Heart left ventricle (tissue), 16 donors: ENCODE data around the gene STRAP. TPM values are rescaled to one million over a fixed set of nuclear protein-coding genes. Genes with fewer than 3 reads are reported as not detected.

Source experiments
- ATAC-seq, 4 donors: fragments of 200-7000 bp; cut with Tn5 transposase; one replicate each; pipeline ENCODE4 v1.9.1; 2020 to 2022; ENCODE audit warnings: moderate library complexity in 4 of 4, mild to moderate bottlenecking in 3 of 4, moderate number of reproducible peaks in 1 of 4
- DNase-seq, 5 donors: peaks; one replicate each; pipeline ENCODE4 v3.0.0-alpha.2; 2020
- H3K27ac ChIP-seq, 12 donors: fragments of 200-600 bp; sonication (generic) in 4 of 12; one replicate each; pipeline versions ENCODE4 v1.5.0 to v1.8.0; 2016 to 2022; ENCODE audit warnings: mild to moderate bottlenecking in 2 of 12
- H3K27me3 ChIP-seq, 9 donors: fragments of 200-600 bp; sonication (generic) in 2 of 9; one replicate each; pipeline versions ENCODE4 v1.5.1 to v1.8.0; 2016 to 2022; ENCODE audit warnings: mild to moderate bottlenecking in 3 of 9
- H3K36me3 ChIP-seq, 9 donors: fragments of 200-600 bp; sonication (generic) in 2 of 9; one replicate each; pipeline versions ENCODE4 v1.5.0 to v1.8.0; 2018 to 2022; ENCODE audit warnings: mild to moderate bottlenecking in 2 of 9
- H3K4me1 ChIP-seq, 12 donors: fragments of 200-600 bp; sonication (generic) in 4 of 12; one replicate each; pipeline versions ENCODE4 v1.5.0 to v1.8.0; 2016 to 2022; ENCODE audit warnings: mild to moderate bottlenecking in 3 of 12
- H3K4me3 ChIP-seq, 12 donors: fragments of 200-600 bp; sonication (generic) in 4 of 12; one replicate each; pipeline versions ENCODE4 v1.5.0 to v1.8.0; 2017 to 2022; ENCODE audit warnings: mild to moderate bottlenecking in 9 of 12, moderate library complexity in 4 of 12
- H3K9me3 ChIP-seq, 12 donors: fragments of 200-600 bp; sonication (generic) in 4 of 12; one replicate each; pipeline versions ENCODE4 v1.5.0 to v1.8.0; 2016 to 2022; ENCODE audit warnings: mild to moderate bottlenecking in 1 of 12
- CTCF ChIP-seq, 12 donors: fragments of 200-600 bp; sonication (generic) in 4 of 12; IDR thresholded peaks; one replicate each; pipeline versions ENCODE4 v1.5.0 to v1.8.0; 2018 to 2022; ENCODE audit warnings: antibody characterized with exemption in 12 of 12, mild to moderate bottlenecking in 5 of 12
- POLR2A ChIP-seq, 2 donors: fragments of 450-650 bp; IDR thresholded peaks; one replicate each; pipeline ENCODE4 v1.6.1; 2017; ENCODE audit warnings: antibody characterized with exemption in 2 of 2, mild to moderate bottlenecking in 2 of 2, moderate library complexity in 2 of 2
- WGBS, 4 donors: extraction: QIAGEN DNeasy Blood & Tissue Kit in 2 of 4; methylation state at CpG; one replicate each; pipeline versions ENCODE4 v1.1.5 to v1.1.7; 2013 to 2018; 5-methylcytosine and 5-hydroxymethylcytosine counted together
- intact Hi-C, 10 donors: fragments of 100-400 bp; cut with DNase I; formaldehyde crosslinking; loops; one replicate each; pipeline versions ENCODE4 v1.11.1 to v1.14.2; 2022
- polyA plus RNA-seq, 2 donors: library from polyadenylated mRNA; stranded (reverse); fragments of 200-250 nt; gene quantifications; one replicate each; pipeline ENCODE4 v1.2.3, GENCODE V29; 2013
- total RNA-seq, 9 donors: library from RNA; depleted of rRNA in 2 of 9; stranded (reverse); fragments of >200 nt in 2 of 9; fragmentation: NEBNext Ultra II Directional in 3 of 9; extraction: Animal tissue kit (Norgen Biotek cat#: 25700) in 3 of 9; gene quantifications; one replicate each; pipeline versions ENCODE4 v1.1.0 to v1.2.4, GENCODE V29; 2016 to 2023
- donor health status: ischemic (EF 13 %, LVEDD 7.1; RV severe dilation, severe dysfunction).
- donor health status: healthy with polysubstance abuse.
- donor health status: DM: no; HTN: yes; CAD: no.
- donor health status: DM: no; HTN: no; CAD: no.
- donor health status: ischemic (EF 25% LVEDD 6.9; RV normal size, moderate dysfunction).
- donor health status: ischemic (EF 25% LVEDD 5.7; RV mildly dilated, moderate dysfunction).
- donor health status: healthy.
- donor health status: DM: yes; HTN: yes; CAD: no.
- donor health status: ischemic (EF 35%, LVEDD 5.7; RV mildly dilated, moderate dysfunction).
- donor health status: nonischemic (EF 11% LVEDD 7.7; RV severe dilation, severe dysfunction).
- donor health status: DM: yes; HTN: yes; CAD: no.
- donor health status: PGD.
- donor health status: ischemic (EF 29% LVEDD 5.4; RV normal size, mild dysfunction).
- donor health status: nonischemic (EF 23%, LVEDD 6.1; RV moderate dilation, normal function).

The STRAP gene
- total and polyA plus RNA-seq, 11 donors: 61.6 to 237 (median 118) TPM

GRCh38 chr12:15839041-15839440 lies 43.1 kb upstream of the STRAP start:
- Histone ChIP-seq H3K4me1 (peaks cover 0 to 32% (median 0%) of the 10 kb centered on the region in 12 donors), H3K9me3 (no peaks in the 10 kb centered on the region), H3K4me3 (no peak overlapping the region), H3K27me3 (no peaks in the 10 kb centered on the region), H3K27ac (no peak overlapping the region), H3K36me3 (no peaks in the 10 kb centered on the region)
- no peak for ATAC-seq
- DNase-seq: no peak
- TF ChIP-seq POLR2A (IDR thresholded peaks at IDR 0.05) (no peak), CTCF (IDR thresholded peaks at IDR 0.05) (no peak)
- intact Hi-C loops: no loop called here
- 64 to 83% (median 76%) methylated on average over 2 of the region's 2 CpGs for WGBS, 4 donors

GRCh38 chr12:15839682-15840081 lies 42.5 kb upstream of the STRAP start:
- H3K36me3 ChIP-seq: no peaks in the 10 kb centered on the region
- H3K4me3 ChIP-seq: no peak overlapping the region
- no peaks in the 10 kb centered on the region for H3K27me3 ChIP-seq
- no peak for DNase-seq
- no peak for TF ChIP-seq POLR2A (IDR thresholded peaks at IDR 0.05)
- peaks cover 0 to 32% (median 0%) of the 10 kb centered on the region in 12 donors for H3K4me1 ChIP-seq
- ATAC-seq: no peak
- no peaks in the 10 kb centered on the region for H3K9me3 ChIP-seq
- no peak overlapping the region for H3K27ac ChIP-seq
- intact Hi-C loops: loop anchor here in 1 of 10 donors (10.0 kb wide), 1 partner anchor 45 kb away; no protein-coding TSS in a partner anchor

GRCh38 chr12:15842108-15842507 lies 40.1 kb upstream of the STRAP start:
- peak in 1 of 4 donors; percentile 59 for ATAC-seq
- H3K9me3 ChIP-seq: no peaks in the 10 kb centered on the region
- TF ChIP-seq POLR2A (IDR thresholded peaks at IDR 0.05): no peak
- TF ChIP-seq CTCF (IDR thresholded peaks at IDR 0.05): no peak
- H3K36me3 ChIP-seq: no peaks in the 10 kb centered on the region
- peaks cover 0 to 30% (median 2%) of the 10 kb centered on the region in 12 donors for H3K4me1 ChIP-seq
- no peak for DNase-seq
- no peaks in the 10 kb centered on the region for H3K27me3 ChIP-seq
- 79 to 87% (median 84%) methylated on average over 3 of the region's 3 CpGs for WGBS, 4 donors
- intact Hi-C loops: loop anchor here in 1 of 10 donors (10.0 kb wide), 1 partner anchor 47 kb away; no protein-coding TSS in a partner anchor
- H3K27ac ChIP-seq: peak overlapping the region in 3 of 12 donors; percentile 1 to 40 (median 4)
- H3K4me3 ChIP-seq: no peak overlapping the region

- H3K27ac ChIP-seq: peak overlapping the region in 6 of 12 donors; percentile 18 to 70 (median 52)
- intact Hi-C loops: loop anchor here in 2 of 10 donors (5.0 to 10.0 kb wide), 2 partner anchors 52 to 60 kb away; partner anchors contain the start of gene EPS8 (in 1 of the 2)
- TF ChIP-seq CTCF (IDR thresholded peaks at IDR 0.05): no peak
- TF ChIP-seq POLR2A (IDR thresholded peaks at IDR 0.05): no peak
- 58 to 75% (median 68%) methylated on average over 2 of the region's 2 CpGs for WGBS, 4 donors
- ATAC-seq (peak; percentile 77 to 93 (median 79)), DNase-seq (peak in 2 of 5 donors; percentile 36 to 42)
- no peaks in the 10 kb centered on the region for H3K27me3 ChIP-seq
- H3K9me3 ChIP-seq: no peaks in the 10 kb centered on the region
- H3K36me3 ChIP-seq: no peaks in the 10 kb centered on the region
- H3K4me3 ChIP-seq: no peak overlapping the region
- H3K4me1 ChIP-seq: peaks cover 0 to 25% (median 0%) of the 10 kb centered on the region in 12 donors
Observed at GRCh38 chr12:15846887-15847286, 35.3 kb upstream of the STRAP start.

- TF ChIP-seq POLR2A (IDR thresholded peaks at IDR 0.05) (no peak), CTCF (IDR thresholded peaks at IDR 0.05) (no peak)
- H3K27me3 ChIP-seq: no peaks in the 10 kb centered on the region
- no peaks in the 10 kb centered on the region for H3K9me3 ChIP-seq
- DNase-seq (no peak), ATAC-seq (no peak)
- H3K4me3 ChIP-seq: no peak overlapping the region
- H3K27ac ChIP-seq: no peak overlapping the region
- H3K36me3 ChIP-seq: no peaks in the 10 kb centered on the region
- 94 to 100% (median 99%) methylated on average over 1 of the region's 1 CpG for whole genome bisulfite sequencing, 4 donors
- H3K4me1 ChIP-seq: peaks cover 0 to 25% (median 0%) of the 10 kb centered on the region in 12 donors
- intact Hi-C loops: loop anchor here in 2 of 10 donors (5.0 to 10.0 kb wide), 2 partner anchors 54 to 61 kb away; partner anchors contain the start of gene EPS8 (in 1 of the 2)
Observed at GRCh38 chr12:15848606-15849005, 33.6 kb upstream of the STRAP start.
